ENCODE measurements around the gene LRP8. TPM values are rescaled to one million over a fixed set of nuclear protein-coding genes. Genes with fewer than 3 reads are reported as not detected.

LRP8 gene
- total RNA-seq (2021) (61.9 to 69.5 TPM (median 66.6 TPM) in 3 replicates), Bru-seq, nascent RNA (percentile 87 among the genes with signal in this experiment)
- long read RNA-seq, experiment 1, full-length matches to known transcripts: 62 of 355 reads
- long read RNA-seq, experiment 1, partial matches to known transcripts: 85 of 355 reads
- long read RNA-seq, experiment 1, other reads (novel, unspliced or antisense): 208 of 355 reads
- long read RNA-seq, experiment 2, partial matches to known transcripts: 12 of 49 reads
- long read RNA-seq, experiment 2, other reads (novel, unspliced or antisense): 35 of 49 reads
- long read RNA-seq, experiment 3, partial matches to known transcripts: 1 of 4 reads
- long read RNA-seq, experiment 3, other reads (novel, unspliced or antisense): 3 of 4 reads

- Mint-ChIP-seq H3K27ac (peak within 1 kb of the TSS; percentile 98), H3K36me3 (peaks cover 21% of the 10 kb centered on the region), H3K4me1 (peaks cover 24% of the 10 kb centered on the region), H3K9me3 (no peaks in the 10 kb centered on the region), H3K27me3 (ENCODE audit: low read depth) (peaks cover 3% of the 10 kb centered on the region; the same call in 1 of the 2 replicates), H3K4me3 (peak within 1 kb of the TSS; percentile 97)
- ChIA-PET POLR2A (interaction anchor here (1.0 kb wide), 3 partner anchors 8 to 65 kb away, joined by 3 read pairs; no protein-coding TSS in a partner anchor), CTCF (no interaction called here)
- TF ChIP-seq ZNF263 (CRISPR knock-in tag; IDR thresholded peaks at IDR 0.05; ENCODE audit: low read depth) (peak; percentile 63; the same call in 1 of the 2 replicates), MAX (CRISPR knock-in tag; IDR thresholded peaks at IDR 0.05) (peak; percentile 55; the same call in 1 of the 2 replicates), RELA (CRISPR knock-in tag; IDR thresholded peaks at IDR 0.05; ENCODE audit: borderline replicate concordance) (no peak)
- ATAC-seq (peak; percentile 17), DNase-seq (ENCODE audit: low spot score) (peak; percentile 76)
Observed at GRCh38 chr1:53328009-53328461, at the start of gene LRP8. Gene LRP8, minus strand, starts transcription at chr1:53328070. Its CDS starts 158 bp downstream, at chr1:53327912.

GRCh38 chr1:53377438-53377841, 49.6 kb upstream of the LRP8 start:
- ChIA-PET CTCF (interaction anchor here (2.8 kb wide), 1 partner anchor 15 kb away, joined by 19 read pairs; no protein-coding TSS in a partner anchor), POLR2A (no interaction called here)
- no peaks in the 10 kb centered on the region for H3K9me3 Mint-ChIP-seq
- H3K27ac Mint-ChIP-seq: no peak overlapping the region
- H3K27me3 Mint-ChIP-seq (ENCODE audit: low read depth): peaks cover 15% of the 10 kb centered on the region
- TF ChIP-seq ERG (CRISPR knock-in tag; IDR thresholded peaks at IDR 0.05): no peak
- no peak for TF ChIP-seq HMGA2 (CRISPR knock-in tag; IDR thresholded peaks at IDR 0.05)
- TF ChIP-seq CBFB (CRISPR knock-in tag; IDR thresholded peaks at IDR 0.05; ENCODE audit: low read depth): no peak
- TF ChIP-seq FOXJ3 (CRISPR knock-in tag; IDR thresholded peaks at IDR 0.05; ENCODE audit: borderline replicate concordance): no peak
- TF ChIP-seq TP53 (CRISPR knock-in tag; IDR thresholded peaks at IDR 0.05): no peak
- no peak for TF ChIP-seq AR (CRISPR knock-in tag; IDR thresholded peaks at IDR 0.05)
- TF ChIP-seq ATF3 (CRISPR knock-in tag; conservative IDR thresholded peaks at IDR 0.05): no peak
- TF ChIP-seq GABPB1 (CRISPR knock-in tag; IDR thresholded peaks at IDR 0.05): no peak
- no peak for TF ChIP-seq ATF2 (CRISPR knock-in tag; IDR thresholded peaks at IDR 0.05; ENCODE audit: borderline replicate concordance, low read depth)
- no peak for TF ChIP-seq FOXP4 (CRISPR knock-in tag; IDR thresholded peaks at IDR 0.05)
- TF ChIP-seq GTF2I (CRISPR knock-in tag; conservative IDR thresholded peaks at IDR 0.05): no peak
- no peak for TF ChIP-seq ZNF423 (CRISPR knock-in tag; IDR thresholded peaks at IDR 0.05)
- no peak for TF ChIP-seq IRF1 (CRISPR knock-in tag; IDR thresholded peaks at IDR 0.05)
- no peak for TF ChIP-seq ZSCAN18 (CRISPR knock-in tag; IDR thresholded peaks at IDR 0.05)
- no peak for TF ChIP-seq GRHL2 (CRISPR knock-in tag; IDR thresholded peaks at IDR 0.05; ENCODE audit: insufficient replicate concordance, severe bottlenecking)
- TF ChIP-seq MAX (CRISPR knock-in tag; IDR thresholded peaks at IDR 0.05): no peak
- peaks cover 26% of the 10 kb centered on the region for H3K4me1 Mint-ChIP-seq
- no peak overlapping the region for H3K4me3 Mint-ChIP-seq
- ATAC-seq: no peak
- peak; percentile 7 for DNase-seq (ENCODE audit: low spot score)
- no peaks in the 10 kb centered on the region for H3K36me3 Mint-ChIP-seq
